Neural cell (in vitro differentiated cells): ENCODE data around the gene RASAL1. TPM values are rescaled to one million over a fixed set of nuclear protein-coding genes. Genes with fewer than 3 reads are reported as not detected.
"Not testable (repeated sequence)": the region's sequence is repeated elsewhere in the genome, so short reads cannot be mapped to it uniquely, and the experiment has no call there.

Experiments used
- H2AFZ ChIP-seq: fragments of 200-600, 300-800 bp; sonication (generic), shearing (Covaris generic); 2 replicates; pipeline ENCODE4 v1.6.0; 2014; ENCODE audit warnings: low read depth, mild to moderate bottlenecking, antibody characterized with exemption, low read length, moderate library complexity
- H3F3A ChIP-seq: fragments of 200-600 bp; shearing (Covaris generic); 2 replicates; pipeline ENCODE4 v1.6.1; 2016; ENCODE audit warnings: mild to moderate bottlenecking, moderate library complexity, mixed read lengths, antibody characterized with exemption, low read length; ENCODE audit not compliant: insufficient read depth, poor library complexity, severe bottlenecking
- H3K27ac ChIP-seq: fragments of 200-600, 300-800 bp; sonication (generic), shearing (Covaris generic); 2 replicates; pipeline ENCODE4 v1.5.1; 2014; ENCODE audit warnings: mild to moderate bottlenecking, low read length, moderate library complexity
- H3K27me3 ChIP-seq: fragments of 300-800, 200-600 bp; sonication (generic), shearing (Covaris generic); 2 replicates; pipeline ENCODE4 v1.6.0; 2014; ENCODE audit warnings: mild to moderate bottlenecking, low read depth, low read length, moderate library complexity; ENCODE audit not compliant: insufficient read depth
- H3K36me3 ChIP-seq: fragments of 300-800, 200-600 bp; sonication (generic), shearing (Covaris generic); 2 replicates; pipeline ENCODE4 v1.5.1; 2014; ENCODE audit warnings: mild to moderate bottlenecking, antibody characterized with exemption, low read length, moderate library complexity; ENCODE audit not compliant: insufficient read depth
- H3K4me2 ChIP-seq: fragments of 300-800, 200-600 bp; sonication (generic), shearing (Covaris generic); 2 replicates; pipeline ENCODE4 v1.6.0; 2014; ENCODE audit warnings: mild to moderate bottlenecking, low read length
- H3K4me3 ChIP-seq: fragments of 300-800, 200-600 bp; sonication (generic), shearing (Covaris generic); 2 replicates; pipeline ENCODE4 v1.5.1; 2014; ENCODE audit warnings: mild to moderate bottlenecking, low read length, moderate library complexity
- H3K79me2 ChIP-seq: fragments of 200-600 bp; shearing (Covaris generic); replicated peaks from 2 replicates; pipeline ENCODE4 v1.6.0; 2014; ENCODE audit warnings: mild to moderate bottlenecking, low read length, moderate library complexity; ENCODE audit not compliant: insufficient read depth
- H3K9ac ChIP-seq: fragments of 300-800, 200-600 bp; sonication (generic), shearing (Covaris generic); 2 replicates; pipeline ENCODE4 v1.6.1; 2016; ENCODE audit warnings: mild to moderate bottlenecking, low read length, mixed read lengths
- H3K9me2 ChIP-seq: fragments of 200-600 bp; shearing (Covaris generic); 2 replicates; pipeline ENCODE4 v1.6.1; 2016; ENCODE audit warnings: mild to moderate bottlenecking, low read length, mixed read lengths; ENCODE audit not compliant: insufficient read depth
- H3K9me3 ChIP-seq: fragments of 200-600, 300-800 bp; sonication (generic), shearing (Covaris generic); 2 replicates; pipeline ENCODE4 v1.6.1; 2016; ENCODE audit warnings: mild to moderate bottlenecking, mixed run types, low read length, moderate library complexity, mixed read lengths
- H4K20me1 ChIP-seq: fragments of 200-600 bp; shearing (Covaris generic); 2 replicates; pipeline ENCODE4 v1.6.1; 2016; ENCODE audit warnings: mild to moderate bottlenecking, mixed run types; ENCODE audit not compliant: insufficient read depth
- CTCF ChIP-seq: fragments of 450-650 bp; IDR thresholded peaks from 2 replicates; pipeline ENCODE4 v1.5.1; 2014; ENCODE audit warnings: antibody characterized with exemption, mild to moderate bottlenecking, moderate library complexity; ENCODE audit not compliant: poor library complexity, severe bottlenecking
- EP300 ChIP-seq: fragments of 450-650 bp; conservative IDR thresholded peaks from 2 replicates; pipeline ENCODE4 v1.6.1; 2014; ENCODE audit warnings: antibody characterized with exemption, mild to moderate bottlenecking, moderate library complexity; ENCODE audit not compliant: poor library complexity, severe bottlenecking
- EZH2 ChIP-seq: fragments of 200-600, 300-800 bp; shearing (Covaris generic), sonication (generic); IDR thresholded peaks from 2 replicates; pipeline ENCODE4 v1.6.1; 2014; ENCODE audit warnings: antibody characterized with exemption, low read length, borderline replicate concordance, mild to moderate bottlenecking; ENCODE audit not compliant: insufficient read depth, poor library complexity, severe bottlenecking
- MXI1 ChIP-seq: fragments of 450-650 bp; conservative IDR thresholded peaks from 2 replicates; pipeline ENCODE4 v1.6.1; 2014; ENCODE audit warnings: antibody characterized with exemption, mild to moderate bottlenecking; ENCODE audit not compliant: poor library complexity, severe bottlenecking
- POLR2AphosphoS5 ChIP-seq: IDR thresholded peaks from 2 replicates; pipeline ENCODE4 v1.6.1; 2012
- RAD21 ChIP-seq: fragments of 450-650 bp; conservative IDR thresholded peaks from 2 replicates; pipeline ENCODE4 v1.6.1; 2014; ENCODE audit warnings: antibody characterized with exemption, mild to moderate bottlenecking, moderate library complexity
- SMC3 ChIP-seq: fragments of 450-650 bp; conservative IDR thresholded peaks from 2 replicates; pipeline ENCODE4 v1.6.1; 2014; ENCODE audit warnings: antibody characterized with exemption, mild to moderate bottlenecking, moderate library complexity; ENCODE audit not compliant: poor library complexity
- TAF1 ChIP-seq: IDR thresholded peaks from 2 replicates; pipeline ENCODE4 v1.6.1; 2012; ENCODE audit warnings: low read depth
- polyA plus RNA-seq: library from polyadenylated mRNA; depleted of rRNA; stranded (reverse); fragments of >200 nt; gene quantifications from 2 replicates; pipeline ENCODE4 v1.2.3, GENCODE V29; 2014
- TF ChIP-seq, protein P1 (sequence below): IDR thresholded peaks from 2 replicates; pipeline ENCODE4 v1.6.1; 2012; ENCODE audit warnings: borderline replicate concordance

Gene RASAL1
- polyA plus RNA-seq, 1 donor from 2014 or later, result 0.15 TPM

- H3K79me2 ChIP-seq, result no peaks in the 10 kb centered on the region
- H3K36me3 ChIP-seq, result no peaks in the 10 kb centered on the region
- H3F3A ChIP-seq, result no peaks in the 10 kb centered on the region
- no peaks in the 10 kb centered on the region for H3K9me2 ChIP-seq
- H3K27ac ChIP-seq, result no peak overlapping the region
- no peak overlapping the region for H3K9ac ChIP-seq
- no peaks in the 10 kb centered on the region for H3K27me3 ChIP-seq
- TF ChIP-seq POLR2AphosphoS5 (no peak), TAF1 (no peak), CTCF (no peak), EP300 (no peak), MXI1 (no peak), RAD21 (no peak), EZH2 (no peak), SMC3 (no peak)
- TF ChIP-seq, protein P1, sequence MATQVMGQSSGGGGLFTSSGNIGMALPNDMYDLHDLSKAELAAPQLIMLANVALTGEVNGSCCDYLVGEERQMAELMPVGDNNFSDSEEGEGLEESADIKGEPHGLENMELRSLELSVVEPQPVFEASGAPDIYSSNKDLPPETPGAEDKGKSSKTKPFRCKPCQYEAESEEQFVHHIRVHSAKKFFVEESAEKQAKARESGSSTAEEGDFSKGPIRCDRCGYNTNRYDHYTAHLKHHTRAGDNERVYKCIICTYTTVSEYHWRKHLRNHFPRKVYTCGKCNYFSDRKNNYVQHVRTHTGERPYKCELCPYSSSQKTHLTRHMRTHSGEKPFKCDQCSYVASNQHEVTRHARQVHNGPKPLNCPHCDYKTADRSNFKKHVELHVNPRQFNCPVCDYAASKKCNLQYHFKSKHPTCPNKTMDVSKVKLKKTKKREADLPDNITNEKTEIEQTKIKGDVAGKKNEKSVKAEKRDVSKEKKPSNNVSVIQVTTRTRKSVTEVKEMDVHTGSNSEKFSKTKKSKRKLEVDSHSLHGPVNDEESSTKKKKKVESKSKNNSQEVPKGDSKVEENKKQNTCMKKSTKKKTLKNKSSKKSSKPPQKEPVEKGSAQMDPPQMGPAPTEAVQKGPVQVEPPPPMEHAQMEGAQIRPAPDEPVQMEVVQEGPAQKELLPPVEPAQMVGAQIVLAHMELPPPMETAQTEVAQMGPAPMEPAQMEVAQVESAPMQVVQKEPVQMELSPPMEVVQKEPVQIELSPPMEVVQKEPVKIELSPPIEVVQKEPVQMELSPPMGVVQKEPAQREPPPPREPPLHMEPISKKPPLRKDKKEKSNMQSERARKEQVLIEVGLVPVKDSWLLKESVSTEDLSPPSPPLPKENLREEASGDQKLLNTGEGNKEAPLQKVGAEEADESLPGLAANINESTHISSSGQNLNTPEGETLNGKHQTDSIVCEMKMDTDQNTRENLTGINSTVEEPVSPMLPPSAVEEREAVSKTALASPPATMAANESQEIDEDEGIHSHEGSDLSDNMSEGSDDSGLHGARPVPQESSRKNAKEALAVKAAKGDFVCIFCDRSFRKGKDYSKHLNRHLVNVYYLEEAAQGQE, result no peak
- no peaks in the 10 kb centered on the region for H4K20me1 ChIP-seq
- no peak overlapping the region for H3K4me3 ChIP-seq
- no peak overlapping the region for H3K4me2 ChIP-seq
- H3K9me3 ChIP-seq, result no peaks in the 10 kb centered on the region
- no peak overlapping the region for H2AFZ ChIP-seq
Measured at GRCh38 chr12:113142886-113143332, 7.3 kb upstream of the RASAL1 start.

GRCh38 chr12:113142173-113142885 lies 6.8 kb upstream of the RASAL1 start:
- TF ChIP-seq MXI1 (no peak), EZH2 (no peak)
- TF ChIP-seq, protein P1, result no peak
- no peak overlapping the region for H3K4me3 ChIP-seq
- H3K79me2 ChIP-seq, result no peaks in the 10 kb centered on the region
- H3K9me2 ChIP-seq, result no peaks in the 10 kb centered on the region
- no peak overlapping the region for H3K4me2 ChIP-seq
- H3F3A ChIP-seq, result no peaks in the 10 kb centered on the region
- no peaks in the 10 kb centered on the region for H3K36me3 ChIP-seq
- H4K20me1 ChIP-seq, result no peaks in the 10 kb centered on the region
- H2AFZ ChIP-seq, result no peak overlapping the region
- no peak overlapping the region for H3K9ac ChIP-seq
- H3K27ac ChIP-seq, result no peak overlapping the region
- no peaks in the 10 kb centered on the region for H3K9me3 ChIP-seq
- H3K27me3 ChIP-seq, result no peaks in the 10 kb centered on the region

- H2AFZ ChIP-seq, H3K9me3 ChIP-seq, H3F3A ChIP-seq, H3K27ac ChIP-seq, H3K36me3 ChIP-seq, H3K9me2 ChIP-seq, H3K4me2 ChIP-seq, H3K79me2 ChIP-seq, H3K4me3 ChIP-seq, H4K20me1 ChIP-seq, H3K9ac ChIP-seq, H3K27me3 ChIP-seq: not testable (repeated sequence)
Measured at GRCh38 chr12:113141716-113142115, 6.2 kb upstream of the RASAL1 start.
